Hematopoietic multipotent progenitor cell treated with erythropoietin and hydrocortisone succinate and interleukin-3 and kit ligand, for 6 days (in vitro differentiated cells): ENCODE results near the gene C10orf67.
"Not testable (repeated sequence)": the region's sequence is repeated elsewhere in the genome, so short reads cannot be mapped to it uniquely, and the experiment has no call there.

Experiments used
- DNase-seq: peaks from one replicate; pipeline ENCODE4 v3.0.0-alpha.2; 2015

Gene C10orf67

DNA sequence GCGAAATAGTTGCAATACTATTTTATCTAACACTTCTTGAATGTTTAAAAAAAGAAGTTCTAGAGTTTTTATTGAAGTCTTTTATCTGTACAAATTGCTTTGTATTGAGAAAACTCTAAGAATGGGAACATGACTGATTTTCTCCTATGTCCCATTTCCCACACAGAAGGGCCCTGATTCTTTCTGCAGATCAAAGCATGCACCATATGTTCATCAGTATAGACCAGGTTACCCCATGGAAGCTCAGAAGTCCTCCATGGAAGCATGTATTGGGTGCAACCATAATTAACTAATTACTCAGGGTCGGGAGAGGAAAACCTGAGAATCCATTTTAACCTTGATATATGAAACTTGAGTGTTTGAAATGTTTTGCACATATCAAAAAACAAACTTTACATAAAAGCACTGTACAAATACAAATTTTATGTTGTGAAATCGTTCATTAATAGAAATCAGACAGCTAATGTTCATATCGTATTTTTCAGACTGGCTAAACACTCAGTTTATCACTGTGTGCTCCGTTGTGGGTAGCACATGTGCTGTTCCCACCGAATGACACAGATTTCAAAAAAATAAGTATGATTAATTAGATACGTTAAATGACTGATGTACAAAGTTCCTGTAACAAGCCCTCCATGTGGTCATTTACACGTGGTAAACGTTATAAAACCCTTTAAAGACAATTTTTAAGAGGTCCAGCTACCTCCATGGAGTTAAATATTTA is 81.0 kb downstream of the C10orf67 start:
- no peak for DNase-seq

GRCh38 chr10:23262928-23263327 is 81.7 kb downstream of the C10orf67 start:
- no peak for DNase-seq

GRCh38 chr10:23258516-23258915 is 86.1 kb downstream of the C10orf67 start:
- DNase-seq: no peak

DNA sequence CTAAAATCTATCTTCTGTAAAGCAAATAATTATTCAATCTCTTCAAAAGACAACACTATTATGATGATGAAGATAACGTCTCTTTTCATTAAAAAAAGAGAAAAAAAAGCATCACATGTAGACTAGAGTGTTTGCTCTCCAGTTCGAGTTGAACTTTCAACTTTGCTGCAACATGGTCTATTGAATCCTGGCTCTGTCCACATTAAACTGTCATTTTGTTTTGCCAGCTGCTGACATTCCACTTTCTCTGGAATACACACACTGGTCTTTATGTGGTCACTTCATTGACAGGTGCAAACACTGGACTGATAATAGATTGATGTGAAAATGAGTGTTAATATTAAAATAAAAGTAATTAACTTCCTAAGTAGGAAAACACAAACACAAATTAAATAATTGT is 90.8 kb downstream of the C10orf67 start:
- DNase-seq: no peak

- DNase-seq: not testable (repeated sequence)
Observed at GRCh38 chr10:23252859-23253258, 91.7 kb downstream of the C10orf67 start.

GRCh38 chr10:23241779-23242178 is 102.8 kb downstream of the C10orf67 start:
- DNase-seq: not testable (repeated sequence)

GRCh38 chr10:23238015-23238414 is 106.6 kb downstream of the C10orf67 start:
- no peak for DNase-seq

- DNase-seq: no peak
Observed at GRCh38 chr10:23230582-23230981, 114.0 kb downstream of the C10orf67 start.

GRCh38 chr10:23217471-23217870 is 127.1 kb downstream of the C10orf67 start:
- no peak for DNase-seq

GRCh38 chr10:23205972-23206642 is 138.5 kb downstream of the C10orf67 start:
- DNase-seq: no peak

- DNase-seq: no peak
Observed at GRCh38 chr10:23204773-23205172, 139.8 kb downstream of the C10orf67 start.

- no peak for DNase-seq
Observed at GRCh38 chr10:23203369-23204325, 140.9 kb downstream of the C10orf67 start.

DNA sequence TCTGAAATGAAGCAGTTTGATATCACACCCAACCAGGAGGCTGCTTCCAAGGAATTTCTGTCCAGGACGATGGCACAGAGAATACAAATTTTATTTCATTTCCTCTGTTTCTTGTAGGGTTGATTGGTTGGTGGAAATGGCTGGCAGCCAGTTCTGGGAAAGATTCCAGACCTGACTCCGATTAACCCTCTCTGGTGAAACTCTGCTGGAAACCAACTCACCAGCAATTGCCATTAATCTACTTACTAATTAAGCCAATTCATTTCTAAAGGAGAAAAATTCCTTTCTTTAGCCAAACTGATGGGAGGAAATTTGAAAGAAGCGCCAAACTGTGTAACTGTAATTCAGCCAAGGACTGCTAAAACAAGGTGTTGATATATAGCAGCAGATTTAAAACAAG is 141.8 kb downstream of the C10orf67 start:
- DNase-seq: no peak

- no peak for DNase-seq
Observed at GRCh38 chr10:23201837-23202236, 142.8 kb downstream of the C10orf67 start.

DNA sequence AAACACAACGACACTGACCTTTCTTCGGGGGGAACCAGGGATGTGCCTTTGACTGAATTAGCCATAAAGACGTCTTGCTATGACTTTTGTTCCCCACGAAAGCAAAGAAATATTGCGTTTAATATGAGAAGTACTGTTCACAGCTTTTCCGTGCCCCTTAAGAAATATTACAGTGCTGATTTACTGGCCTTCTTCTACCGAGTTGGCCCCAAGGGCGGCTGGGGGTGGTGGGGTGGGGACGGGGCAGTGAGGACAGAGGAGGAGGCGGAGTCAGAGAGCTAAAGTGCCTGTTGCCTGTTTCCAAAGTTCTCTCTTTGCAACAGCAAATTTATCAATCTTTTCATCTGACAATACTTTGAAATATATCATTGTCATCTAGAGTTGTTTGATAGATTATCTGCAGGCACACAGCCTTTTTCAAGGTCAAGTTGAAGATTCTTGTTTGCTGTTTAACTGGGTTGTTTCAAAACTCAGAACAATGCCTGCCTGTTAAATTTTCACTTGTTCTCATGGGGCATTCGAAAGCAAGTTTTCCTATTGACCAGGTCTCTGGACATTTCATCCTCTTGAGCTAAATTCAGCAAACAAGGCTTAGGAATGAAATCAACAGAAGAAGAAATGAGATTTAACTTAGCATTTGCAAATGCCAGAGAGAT is 143.5 kb downstream of the C10orf67 start:
- no peak for DNase-seq

- DNase-seq: no peak
Observed at GRCh38 chr10:23200586-23200985, 144.0 kb downstream of the C10orf67 start.

GRCh38 chr10:23199768-23200511 is 144.7 kb downstream of the C10orf67 start:
- no peak for DNase-seq

GRCh38 chr10:23198940-23199767 is 145.4 kb downstream of the C10orf67 start:
- no peak for DNase-seq

DNA sequence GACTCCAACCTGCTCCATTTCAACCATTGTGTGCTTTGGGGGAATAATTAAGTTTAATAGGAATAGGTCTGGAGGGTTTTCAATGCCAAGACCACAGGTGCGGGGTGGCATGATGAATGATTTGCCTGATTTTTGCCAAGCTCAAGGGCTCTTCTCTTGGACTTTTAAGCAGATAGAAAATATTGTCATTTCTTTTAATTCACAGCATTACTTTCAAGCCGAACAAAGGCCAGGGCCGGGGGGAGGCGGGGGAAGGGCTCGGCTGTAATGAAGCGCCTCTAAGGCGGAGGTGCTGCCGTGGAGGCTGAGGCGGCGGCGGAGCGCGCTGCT is 146.0 kb downstream of the C10orf67 start:
- DNase-seq: no peak

- no peak for DNase-seq
Observed at GRCh38 chr10:23197416-23197861, 147.2 kb downstream of the C10orf67 start.

DNA sequence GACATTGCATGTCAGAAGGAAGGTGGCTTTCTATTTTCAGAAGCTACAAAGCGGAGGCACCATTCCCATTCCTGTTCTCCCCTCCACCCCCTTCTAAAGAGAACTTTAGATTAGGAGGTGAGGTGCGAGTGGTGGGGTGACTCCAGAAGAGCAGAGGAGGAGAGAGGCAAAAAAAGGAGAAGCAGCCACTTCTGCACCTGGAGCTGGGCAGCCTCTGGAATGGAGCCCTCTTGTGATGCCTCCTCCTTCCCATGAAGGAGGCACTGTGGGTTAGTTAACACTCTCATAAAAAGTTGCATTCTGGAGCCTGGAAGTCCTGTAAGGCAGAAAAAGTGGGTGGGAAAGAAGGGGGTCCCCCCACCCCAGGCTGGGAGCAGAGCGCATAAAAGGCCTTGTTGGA is 147.7 kb downstream of the C10orf67 start:
- no peak for DNase-seq
